Cardiac fibroblast (primary cell): ENCODE data around the gene NAT14.

Experiments used
- DNase-seq, 2 donors: peaks; one replicate each; pipeline versions ENCODE4 v3.0.0 to v3.0.0-alpha.2; 2010; ENCODE audit warnings: low read depth in 2 of 2
- H3K4me3 ChIP-seq, 2 donors: replicated peaks in 1 of 2; 1 replicate in 1 of 2; 2 replicates in 1 of 2; pipeline ENCODE4 v1.5.1; 2011; ENCODE audit warnings: low read depth in 2 of 2, low read length in 2 of 2, mild to moderate bottlenecking in 2 of 2, moderate library complexity in 1 of 2
- CTCF ChIP-seq: IDR thresholded peaks from one replicate; pipeline ENCODE4 v1.5.1; 2011; ENCODE audit warnings: low read depth, mild to moderate bottlenecking, low read length, inconsistent platforms

The NAT14 gene

DNA sequence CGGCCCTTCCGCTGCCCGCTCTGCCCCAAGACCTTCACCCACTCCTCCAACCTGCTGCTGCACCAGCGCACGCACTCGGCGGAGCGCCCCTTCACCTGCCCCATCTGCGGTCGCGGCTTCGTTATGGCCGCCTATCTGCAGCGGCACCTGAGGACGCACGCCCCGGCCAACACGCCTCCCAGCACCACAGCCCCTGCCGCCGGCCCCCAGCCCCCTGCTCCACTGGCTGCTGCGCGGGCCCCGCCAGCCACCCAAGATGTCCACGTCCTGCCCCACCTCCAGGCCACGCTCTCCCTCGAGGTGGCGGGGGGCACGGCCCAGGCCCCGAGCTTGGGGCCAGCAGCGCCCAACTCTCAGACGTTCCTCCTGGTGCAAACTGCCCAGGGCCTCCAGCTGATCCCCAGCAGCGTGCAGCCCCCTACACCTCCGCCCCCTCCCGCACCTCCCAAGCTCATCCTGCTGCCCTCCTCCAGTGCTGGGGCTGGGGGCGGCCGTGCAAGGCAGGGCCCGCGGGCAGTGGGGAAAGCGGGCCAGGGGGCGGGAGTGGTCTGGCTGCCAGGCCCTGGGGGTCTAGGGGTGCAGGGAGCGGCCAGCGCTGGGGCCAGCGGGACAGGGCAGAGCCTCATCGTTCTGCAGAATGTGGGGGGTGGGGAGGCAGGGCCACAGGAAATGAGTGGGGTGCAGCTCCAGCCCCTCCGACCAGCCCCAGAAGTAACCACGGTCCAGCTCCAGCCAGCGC lies 1.9 kb upstream of the NAT14 start:
- DNase-seq = no peak
- H3K4me3 ChIP-seq = no peak overlapping the region
- TF ChIP-seq CTCF = no peak

GRCh38 chr19:55483706-55484592 lies 1.0 kb upstream of the NAT14 start:
- peak overlapping the region; percentile 61 to 63 for H3K4me3 ChIP-seq
- no peak for DNase-seq
- no peak for TF ChIP-seq CTCF

DNA sequence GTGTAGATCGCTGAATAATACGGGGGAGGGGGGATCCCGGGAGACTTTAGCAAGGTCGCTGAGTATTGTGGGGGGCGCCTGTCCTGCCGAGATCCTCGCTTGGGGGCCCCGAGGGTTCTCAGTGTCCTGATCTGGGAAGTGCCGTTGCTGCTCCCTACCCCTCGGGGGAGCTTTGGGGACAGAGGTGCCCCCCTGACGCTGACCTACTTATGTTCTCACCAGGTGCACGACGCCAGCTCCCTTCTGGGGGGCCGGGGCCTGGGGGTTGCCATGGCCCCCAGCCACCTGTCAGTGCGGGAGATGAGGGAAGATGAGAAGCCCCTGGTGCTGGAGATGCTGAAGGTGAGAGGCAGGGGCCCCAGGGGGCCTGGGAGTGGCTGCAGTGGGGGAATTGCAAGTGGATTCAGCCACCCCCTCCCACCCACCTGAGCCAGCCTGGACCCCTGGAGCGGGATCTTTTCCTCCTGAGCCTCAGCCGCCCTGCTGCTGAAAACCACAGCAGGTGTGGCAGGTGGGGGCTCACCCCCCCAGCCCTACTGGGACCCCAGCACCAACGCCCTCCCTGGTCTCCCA lies 537 bp downstream of the NAT14 start:
- no peak for TF ChIP-seq CTCF
- no peak for DNase-seq
- H3K4me3 ChIP-seq = peak overlapping the region; percentile 61 to 63

- TF ChIP-seq CTCF = peak; percentile 30
- no peak for DNase-seq
- H3K4me3 ChIP-seq = peak overlapping the region; percentile 2 to 61
Measured at GRCh38 chr19:55486043-55486970, 1.3 kb downstream of the NAT14 start.

- DNase-seq = peak; percentile 96 to 97
- peak overlapping the region; percentile 15 to 33 for H3K4me3 ChIP-seq
- no peak for TF ChIP-seq CTCF
Measured at GRCh38 chr19:55486971-55487923, 2.3 kb downstream of the NAT14 start.
